Ectodermal cell (in vitro differentiated cells): ENCODE data around the gene ATXN7L3B.

ENCODE experiments used
- H3K27ac ChIP-seq: 2 replicates; pipeline ENCODE4 v1.7.0; 2013; ENCODE audit warnings: mild to moderate bottlenecking, low read depth, low read length; ENCODE audit not compliant: insufficient read depth, poor library complexity, severe bottlenecking
- H3K27me3 ChIP-seq: 2 replicates; pipeline ENCODE4 v1.7.0; 2013; ENCODE audit warnings: mild to moderate bottlenecking, low read length; ENCODE audit not compliant: insufficient read depth, control insufficient read depth, poor library complexity, severe bottlenecking
- H3K36me3 ChIP-seq: one replicate; pipeline ENCODE4 v1.7.0; 2013; ENCODE audit warnings: low read length; ENCODE audit not compliant: control insufficient read depth, insufficient read depth
- H3K4me1 ChIP-seq: one replicate; pipeline ENCODE4 v1.7.0; 2013; ENCODE audit warnings: low read length; ENCODE audit not compliant: control insufficient read depth, insufficient read depth
- H3K4me3 ChIP-seq: 2 replicates; pipeline ENCODE4 v1.7.0; 2013; ENCODE audit warnings: low read depth, low read length, control low read depth; ENCODE audit not compliant: insufficient read depth
- H3K9me3 ChIP-seq: 2 replicates; pipeline ENCODE4 v1.7.0; 2013; ENCODE audit warnings: mild to moderate bottlenecking, low read length, moderate library complexity; ENCODE audit not compliant: control insufficient read depth
- WGBS, 2 experiments: methylation state at CpG; one replicate each; pipeline ENCODE4 v1.1.7; 2013; ENCODE audit warnings: missing lambda C conversion rate in 2 of 2; 5-methylcytosine and 5-hydroxymethylcytosine counted together

Gene ATXN7L3B

DNA sequence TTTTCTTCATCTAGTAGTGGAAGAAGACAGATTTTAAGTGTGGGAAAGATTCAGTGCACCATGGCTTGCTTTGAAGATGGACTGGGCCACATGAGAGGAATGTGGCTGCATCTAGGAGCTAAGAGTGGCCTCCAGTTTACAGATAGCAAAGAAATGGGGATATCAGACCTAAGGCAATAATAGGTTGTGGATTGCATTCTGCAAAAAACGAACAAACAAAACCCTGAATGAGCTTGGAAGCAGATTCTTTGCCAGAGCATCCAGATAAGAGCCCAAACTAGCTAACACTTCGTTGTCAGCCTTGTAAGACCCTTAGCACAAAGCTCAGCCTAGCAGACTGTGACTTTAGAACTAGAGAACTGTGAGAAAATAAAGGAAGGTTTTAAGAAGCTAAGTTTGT lies 9.6 kb downstream of the ATXN7L3B start:
- H3K27ac ChIP-seq = no peak overlapping the region
- no peak overlapping the region for H3K4me3 ChIP-seq
- no peaks in the 10 kb centered on the region for H3K4me1 ChIP-seq
- H3K36me3 ChIP-seq = no peaks in the 10 kb centered on the region
- WGBS, 2 experiments = 82 to 94% methylated on average over 2 of the region's 2 CpGs
- H3K9me3 ChIP-seq = no peaks in the 10 kb centered on the region
- H3K27me3 ChIP-seq = no peaks in the 10 kb centered on the region

DNA sequence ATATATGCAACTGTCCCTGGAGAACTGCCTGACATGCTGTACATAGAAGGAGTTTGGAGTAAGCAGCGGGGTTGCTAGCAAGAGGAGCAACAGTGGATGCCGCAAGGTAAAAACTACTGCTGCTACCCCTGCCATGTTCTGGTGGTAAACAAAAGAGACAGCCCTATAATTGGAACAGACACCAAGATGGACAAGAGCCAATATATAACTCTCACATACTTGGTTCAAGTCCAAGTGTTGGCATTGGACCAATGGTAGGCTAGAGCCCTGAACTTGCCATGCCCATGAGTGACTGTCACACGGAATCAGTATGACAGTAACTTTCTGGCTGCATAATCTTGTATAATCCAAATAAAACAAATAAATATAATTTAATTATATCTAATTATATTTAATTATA lies 13.7 kb downstream of the ATXN7L3B start:
- H3K36me3 ChIP-seq = no peaks in the 10 kb centered on the region
- 95 to 98% methylated on average over 2 to 3 of the region's 3 CpGs for WGBS, 2 experiments
- H3K27ac ChIP-seq = no peak overlapping the region
- H3K4me1 ChIP-seq = no peaks in the 10 kb centered on the region
- no peaks in the 10 kb centered on the region for H3K9me3 ChIP-seq
- no peak overlapping the region for H3K4me3 ChIP-seq
- H3K27me3 ChIP-seq = no peaks in the 10 kb centered on the region

DNA sequence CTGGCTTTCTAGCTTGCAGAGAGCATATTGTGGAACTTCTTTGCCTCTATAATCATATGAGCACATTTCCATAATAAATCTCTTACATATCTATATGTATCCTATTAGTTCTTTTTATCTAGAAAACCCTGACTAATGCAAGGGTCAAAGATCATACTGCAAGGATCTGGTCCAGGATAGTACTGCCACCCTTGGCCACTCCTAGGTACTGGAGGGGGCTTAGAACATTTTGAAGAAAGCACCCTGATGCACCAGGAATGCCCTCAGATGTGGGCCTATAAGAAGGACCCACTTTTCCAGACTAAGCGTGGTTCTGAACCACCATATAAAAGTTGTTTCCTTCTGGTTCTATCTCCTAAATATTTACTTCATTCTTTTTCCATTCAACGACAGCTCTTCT lies 14.6 kb downstream of the ATXN7L3B start:
- Histone ChIP-seq H3K4me3 (no peak overlapping the region), H3K27me3 (no peaks in the 10 kb centered on the region), H3K27ac (no peak overlapping the region), H3K4me1 (no peaks in the 10 kb centered on the region), H3K36me3 (no peaks in the 10 kb centered on the region), H3K9me3 (no peaks in the 10 kb centered on the region)
- 94 to 95% methylated on average over 1 to 2 of the region's 2 CpGs for WGBS, 2 experiments

DNA sequence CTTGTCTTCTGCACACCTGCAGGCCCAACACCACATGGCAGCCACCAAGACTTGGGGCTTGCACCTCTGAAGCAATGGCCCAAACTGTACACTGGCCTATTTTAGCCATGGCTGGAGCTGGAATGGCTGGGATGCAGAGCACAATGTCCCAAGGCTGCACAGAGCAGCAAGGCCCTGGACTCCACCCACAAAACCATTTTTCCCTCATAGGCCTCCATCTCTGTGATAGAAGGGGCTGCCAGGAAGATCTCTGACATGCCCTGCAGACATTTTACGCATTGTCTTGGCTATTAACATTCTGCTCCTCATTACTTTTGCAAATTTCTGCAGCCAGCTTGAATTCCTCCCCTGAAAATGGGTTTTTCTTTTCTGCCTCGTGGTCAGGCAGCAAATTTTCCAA lies 22.1 kb downstream of the ATXN7L3B start:
- Histone ChIP-seq H3K36me3 (no peaks in the 10 kb centered on the region), H3K4me1 (no peaks in the 10 kb centered on the region), H3K4me3 (no peak overlapping the region), H3K27ac (no peak overlapping the region), H3K27me3 (no peaks in the 10 kb centered on the region), H3K9me3 (no peaks in the 10 kb centered on the region)
- 89 to 94% methylated on average over 2 of the region's 2 CpGs for WGBS, 2 experiments

DNA sequence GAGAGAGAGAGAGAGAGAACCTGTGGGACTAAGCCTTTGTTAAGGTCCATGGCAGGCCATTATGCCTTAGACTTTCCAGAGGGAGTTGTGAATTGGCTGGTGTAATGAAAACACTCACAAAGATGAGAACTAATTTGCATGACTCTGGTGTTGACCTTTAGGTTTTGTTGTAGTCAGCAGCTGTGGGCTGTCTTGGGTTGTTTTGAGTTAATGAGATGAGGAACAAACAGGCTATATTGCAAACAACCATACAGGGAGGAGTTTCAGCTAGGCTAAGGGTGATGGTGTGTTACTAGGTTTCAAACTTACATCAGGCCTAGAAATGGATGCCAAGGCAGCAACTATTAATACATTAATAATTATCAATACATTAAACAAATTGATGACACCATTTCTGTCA lies 26.3 kb downstream of the ATXN7L3B start:
- Histone ChIP-seq H3K36me3 (no peaks in the 10 kb centered on the region), H3K27ac (no peak overlapping the region), H3K27me3 (no peaks in the 10 kb centered on the region), H3K9me3 (no peaks in the 10 kb centered on the region), H3K4me1 (no peaks in the 10 kb centered on the region), H3K4me3 (no peak overlapping the region)

DNA sequence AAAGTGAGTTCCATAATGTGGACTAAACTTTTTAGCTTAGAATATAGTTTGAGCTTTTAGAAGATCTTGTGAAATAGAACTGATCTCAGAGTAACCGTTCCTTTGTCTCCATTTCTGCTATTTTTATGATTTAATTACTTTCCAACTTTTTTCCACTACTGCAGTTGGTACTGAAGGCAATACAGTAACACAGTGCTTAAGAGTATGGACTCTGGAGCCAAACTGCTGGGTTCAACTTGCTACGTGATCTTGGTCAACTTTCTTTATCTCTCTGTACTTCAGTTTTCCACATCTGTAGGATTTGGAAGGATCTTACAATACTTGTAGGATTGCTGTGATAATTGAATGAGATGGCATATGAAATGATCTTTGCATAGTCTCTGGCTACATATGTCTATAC lies 40.9 kb downstream of the ATXN7L3B start:
- H3K4me1 ChIP-seq = no peaks in the 10 kb centered on the region
- 88 to 100% methylated on average over 1 to 2 of the region's 2 CpGs for WGBS, 2 experiments
- no peak overlapping the region for H3K4me3 ChIP-seq
- H3K9me3 ChIP-seq = no peaks in the 10 kb centered on the region
- no peaks in the 10 kb centered on the region for H3K36me3 ChIP-seq
- no peak overlapping the region for H3K27ac ChIP-seq
- no peaks in the 10 kb centered on the region for H3K27me3 ChIP-seq

DNA sequence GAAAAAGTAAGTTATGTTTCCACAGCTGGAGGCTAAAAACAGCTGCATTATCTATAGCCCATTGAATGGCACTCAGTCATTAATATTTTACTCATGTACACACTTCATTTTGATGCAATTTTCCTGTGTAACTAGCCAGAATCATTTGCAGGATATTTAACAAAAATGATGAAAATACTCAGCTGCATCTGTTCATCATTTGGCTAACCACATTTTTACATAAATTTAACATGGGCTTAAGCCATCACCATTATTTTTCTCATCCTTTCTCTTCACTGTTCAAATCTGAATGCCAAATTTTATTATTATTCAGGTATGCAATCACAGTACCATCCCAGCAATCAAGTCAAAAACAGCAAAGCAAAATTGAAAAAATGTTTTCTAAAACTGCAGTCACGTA lies 41.8 kb downstream of the ATXN7L3B start:
- no peaks in the 10 kb centered on the region for H3K4me1 ChIP-seq
- no peaks in the 10 kb centered on the region for H3K36me3 ChIP-seq
- no peaks in the 10 kb centered on the region for H3K27me3 ChIP-seq
- 92 to 94% methylated on average over 1 of the region's 1 CpG for WGBS, 2 experiments
- no peaks in the 10 kb centered on the region for H3K9me3 ChIP-seq
- H3K27ac ChIP-seq = no peak overlapping the region
- H3K4me3 ChIP-seq = no peak overlapping the region

DNA sequence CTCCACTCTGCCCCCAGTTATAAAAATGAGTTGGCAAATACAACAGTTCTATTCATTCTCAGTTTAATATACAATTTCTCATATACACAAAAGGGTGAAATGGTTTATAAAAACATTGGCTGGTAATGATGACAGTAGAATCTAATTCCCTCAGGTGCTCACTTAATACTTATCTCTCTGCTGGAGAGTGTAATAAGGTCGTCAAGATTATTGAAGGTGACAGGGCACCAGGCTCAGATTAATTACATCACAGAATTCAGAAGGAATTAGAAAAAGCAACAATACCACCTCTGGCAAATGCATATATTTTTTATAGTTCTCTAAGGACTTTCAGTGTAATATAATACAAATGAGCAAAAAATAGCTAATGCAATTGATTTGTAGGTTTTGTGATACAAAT lies 42.3 kb downstream of the ATXN7L3B start:
- 100% methylated on average over 1 of the region's 1 CpG; no CpG with 5 or more reads in 1 of the 2 experiments for WGBS, 2 experiments
- no peak overlapping the region for H3K27ac ChIP-seq
- no peaks in the 10 kb centered on the region for H3K27me3 ChIP-seq
- no peaks in the 10 kb centered on the region for H3K9me3 ChIP-seq
- no peaks in the 10 kb centered on the region for H3K4me1 ChIP-seq
- no peak overlapping the region for H3K4me3 ChIP-seq
- no peaks in the 10 kb centered on the region for H3K36me3 ChIP-seq

DNA sequence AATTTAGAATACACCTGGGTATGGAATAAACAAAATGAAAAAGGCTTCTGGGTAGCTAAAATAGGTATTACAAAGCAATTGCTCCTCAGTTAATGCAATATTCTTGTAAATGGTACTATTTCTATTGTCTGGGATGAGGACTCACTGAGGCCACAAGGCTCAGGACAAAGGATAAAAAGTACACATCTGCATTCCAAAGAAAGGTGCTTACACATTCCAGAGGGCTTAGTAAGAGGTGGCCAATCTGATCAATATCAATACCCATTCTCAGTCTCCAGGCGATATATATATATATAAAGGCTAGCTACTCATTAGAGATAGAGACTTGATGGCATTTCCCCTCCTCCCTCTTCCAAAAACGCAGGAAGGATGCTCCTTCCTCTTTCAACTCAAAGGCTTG lies 43.8 kb downstream of the ATXN7L3B start:
- WGBS, 2 experiments = 86% methylated on average over 1 of the region's 2 CpGs; no CpG with 5 or more reads in 1 of the 2 experiments
- H3K4me1 ChIP-seq = no peaks in the 10 kb centered on the region

DNA sequence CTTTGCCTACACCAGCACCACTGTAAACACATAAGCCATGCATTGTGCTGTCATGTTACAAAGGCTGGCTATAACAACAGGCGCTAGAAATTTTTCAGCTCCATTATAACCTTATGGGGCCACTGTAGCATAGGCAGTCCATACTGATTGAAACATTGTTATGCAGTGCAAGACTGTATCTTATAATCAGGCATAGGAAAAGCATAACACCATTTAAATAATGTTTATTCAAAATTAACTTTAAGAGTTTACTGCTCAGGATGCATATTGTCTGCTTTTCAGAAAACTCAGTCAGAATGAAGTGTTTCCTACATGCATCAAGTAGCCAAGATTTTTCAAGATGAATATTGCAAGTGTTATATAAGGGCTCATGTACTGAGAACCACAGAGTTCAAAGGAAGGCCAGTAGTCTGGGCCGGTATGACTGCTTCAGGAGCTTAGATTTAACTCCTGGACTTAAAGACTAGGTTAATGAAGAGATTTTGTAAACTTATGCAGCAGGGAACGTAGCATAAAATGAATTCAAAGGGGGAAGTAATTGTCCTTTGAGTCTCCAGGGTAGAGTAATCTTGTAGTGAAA lies 46.9 kb downstream of the ATXN7L3B start:
- H3K4me3 ChIP-seq = no peak overlapping the region
- H3K27ac ChIP-seq = no peak overlapping the region
- WGBS, 2 experiments = 84 to 88% methylated on average over 3 of the region's 3 CpGs

More for the DNA sequence above, 43.8 kb downstream of the ATXN7L3B start:
- Histone ChIP-seq H3K36me3 (no peaks in the 10 kb centered on the region), H3K27ac (no peak overlapping the region), H3K27me3 (no peaks in the 10 kb centered on the region), H3K9me3 (no peaks in the 10 kb centered on the region), H3K4me3 (no peak overlapping the region)

DNA sequence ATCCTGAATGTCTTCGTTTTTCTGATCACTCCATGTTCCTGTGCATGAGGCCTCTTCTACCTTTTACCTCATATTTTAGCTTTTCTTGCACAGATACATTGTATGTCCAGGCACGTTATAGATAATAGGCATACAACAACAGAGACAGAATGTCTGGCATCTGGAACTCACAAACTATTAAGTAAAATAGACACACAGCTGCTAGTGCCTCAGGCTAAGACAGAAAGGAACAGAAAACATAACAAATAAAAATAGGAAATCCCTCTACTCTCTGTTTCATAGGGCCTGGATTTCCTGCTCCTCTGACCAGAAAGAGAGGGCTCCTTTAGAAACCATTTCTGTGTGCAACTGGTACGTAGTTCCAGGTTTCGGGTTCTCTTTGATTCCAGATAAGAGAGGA lies 48.6 kb downstream of the ATXN7L3B start:
- H3K27me3 ChIP-seq = no peaks in the 10 kb centered on the region
- no peak overlapping the region for H3K27ac ChIP-seq
- H3K36me3 ChIP-seq = no peaks in the 10 kb centered on the region
- H3K9me3 ChIP-seq = no peaks in the 10 kb centered on the region
- 90 to 94% methylated on average over 4 of the region's 4 CpGs for WGBS, 2 experiments
- H3K4me1 ChIP-seq = no peaks in the 10 kb centered on the region
- no peak overlapping the region for H3K4me3 ChIP-seq

More for the DNA sequence above, 46.9 kb downstream of the ATXN7L3B start:
- H3K4me1 ChIP-seq = no peaks in the 10 kb centered on the region
- H3K27me3 ChIP-seq = no peaks in the 10 kb centered on the region
- no peaks in the 10 kb centered on the region for H3K9me3 ChIP-seq
- H3K36me3 ChIP-seq = no peaks in the 10 kb centered on the region
